Vagina (tissue), 2 donors: ENCODE results near the gene PHLDB3.

ENCODE experiments used
- POLR2A ChIP-seq, 2 donors: fragments of 450-650 bp; IDR thresholded peaks; one replicate each; pipeline ENCODE4 v1.6.1; 2017; ENCODE audit warnings: antibody characterized with exemption in 2 of 2, mild to moderate bottlenecking in 2 of 2, moderate library complexity in 2 of 2
- POLR2AphosphoS5 ChIP-seq, 2 donors: sonication (generic); formaldehyde crosslinking; IDR thresholded peaks; one replicate each; pipeline ENCODE4 v1.9.0; 2017; ENCODE audit warnings: antibody characterized with exemption in 2 of 2, mild to moderate bottlenecking in 2 of 2, low read depth in 1 of 2; ENCODE audit not compliant: insufficient read depth in 1 of 2
- TF ChIP-seq, protein P1 (sequence below), 3 experiments: fragments of 450-650 bp in 2 of 3; fragments of 200-600 bp in 1 of 3; sonication (generic) in 1 of 3; IDR thresholded peaks; one replicate each; pipeline ENCODE4 v1.5.1; 2017 to 2019; ENCODE audit warnings: antibody characterized with exemption in 3 of 3, mild to moderate bottlenecking in 2 of 3, moderate library complexity in 2 of 3

DNA sequence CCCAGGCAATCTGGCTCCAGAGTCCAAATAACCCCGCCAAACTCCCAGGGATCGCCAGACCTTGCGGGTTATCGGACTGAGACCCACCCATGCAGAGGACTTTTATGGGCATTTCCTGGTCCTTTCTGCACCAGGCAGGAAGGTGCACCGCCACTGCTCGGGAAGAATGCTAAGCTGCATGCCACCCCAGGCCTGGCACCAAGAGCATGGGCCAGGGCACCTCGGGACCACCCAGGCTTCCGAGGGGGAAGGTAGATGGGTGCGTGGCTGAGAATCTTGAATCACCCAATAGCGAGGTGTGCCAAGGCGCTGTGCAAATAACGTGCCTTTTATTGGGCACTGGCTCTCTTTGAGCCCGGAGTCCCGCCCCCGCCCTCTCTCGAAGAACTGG, 28.0 kb upstream of the PHLDB3 start:
- TF ChIP-seq POLR2A (IDR thresholded peaks at IDR 0.05) = no peak
- TF ChIP-seq, protein P1, sequence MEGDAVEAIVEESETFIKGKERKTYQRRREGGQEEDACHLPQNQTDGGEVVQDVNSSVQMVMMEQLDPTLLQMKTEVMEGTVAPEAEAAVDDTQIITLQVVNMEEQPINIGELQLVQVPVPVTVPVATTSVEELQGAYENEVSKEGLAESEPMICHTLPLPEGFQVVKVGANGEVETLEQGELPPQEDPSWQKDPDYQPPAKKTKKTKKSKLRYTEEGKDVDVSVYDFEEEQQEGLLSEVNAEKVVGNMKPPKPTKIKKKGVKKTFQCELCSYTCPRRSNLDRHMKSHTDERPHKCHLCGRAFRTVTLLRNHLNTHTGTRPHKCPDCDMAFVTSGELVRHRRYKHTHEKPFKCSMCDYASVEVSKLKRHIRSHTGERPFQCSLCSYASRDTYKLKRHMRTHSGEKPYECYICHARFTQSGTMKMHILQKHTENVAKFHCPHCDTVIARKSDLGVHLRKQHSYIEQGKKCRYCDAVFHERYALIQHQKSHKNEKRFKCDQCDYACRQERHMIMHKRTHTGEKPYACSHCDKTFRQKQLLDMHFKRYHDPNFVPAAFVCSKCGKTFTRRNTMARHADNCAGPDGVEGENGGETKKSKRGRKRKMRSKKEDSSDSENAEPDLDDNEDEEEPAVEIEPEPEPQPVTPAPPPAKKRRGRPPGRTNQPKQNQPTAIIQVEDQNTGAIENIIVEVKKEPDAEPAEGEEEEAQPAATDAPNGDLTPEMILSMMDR (IDR thresholded peaks at IDR 0.05) = no peak
- TF ChIP-seq POLR2AphosphoS5 (IDR thresholded peaks at IDR 0.05; ENCODE audit: insufficient read depth in 1 of 2, low read depth in 1 of 2) = no peak
